ENCODE results near the gene ZNF888.

GRCh38 chr19:52889931-52890330 lies 33.3 kb downstream of the ZNF888 start:
- TF ChIP-seq CTCF (conservative IDR thresholded peaks at IDR 0.05; ENCODE audit: low read length) (no peak), EZH2phosphoT487 (IDR thresholded peaks at IDR 0.05; ENCODE audit: borderline replicate concordance, low read depth, low read length) (no peak)

All from OCI-LY7 (cell line).